Endodermal cell (in vitro differentiated cells): ENCODE results near the gene C6orf120. TPM values are rescaled to one million over a fixed set of nuclear protein-coding genes. Genes with fewer than 3 reads are reported as not detected.
A peak's percentile ranks its signal among the peaks of the same experiment; 100 is the strongest.

ENCODE experiments used
- DNase-seq: peaks from one replicate; pipeline ENCODE4 v3.0.0-alpha.2; 2017
- H3K27ac ChIP-seq: 2 replicates; pipeline ENCODE4 v1.5.1; 2013; ENCODE audit warnings: mild to moderate bottlenecking, low read depth, low read length, moderate library complexity
- H3K27me3 ChIP-seq: 2 replicates; pipeline ENCODE4 v1.6.1; 2013; ENCODE audit warnings: mild to moderate bottlenecking, low read length, moderate library complexity; ENCODE audit not compliant: insufficient read depth, control insufficient read depth, poor library complexity, severe bottlenecking
- H3K36me3 ChIP-seq: 2 replicates; pipeline ENCODE4 v1.7.0; 2013; ENCODE audit warnings: mild to moderate bottlenecking, low read length, moderate library complexity; ENCODE audit not compliant: control insufficient read depth, insufficient read depth
- H3K4me1 ChIP-seq: one replicate; pipeline ENCODE4 v1.7.0; 2013; ENCODE audit warnings: low read length; ENCODE audit not compliant: control insufficient read depth, insufficient read depth
- H3K4me3 ChIP-seq: 2 replicates; pipeline ENCODE4 v1.5.1; 2013; ENCODE audit warnings: mild to moderate bottlenecking, low read length, moderate library complexity
- H3K9ac ChIP-seq: 2 replicates; pipeline ENCODE4 v1.6.1; 2013; ENCODE audit warnings: mild to moderate bottlenecking, low read length, moderate library complexity; ENCODE audit not compliant: poor library complexity, severe bottlenecking; ENCODE audit errors: extremely low read depth
- H3K9me3 ChIP-seq: 2 replicates; pipeline ENCODE4 v1.6.1; 2013; ENCODE audit warnings: mild to moderate bottlenecking, low read length, moderate library complexity; ENCODE audit not compliant: control insufficient read depth
- H3K27ac Mint-ChIP-seq: 2 replicates; pipeline ENCODE4 v1.8.0; 2020; ENCODE audit warnings: mixed read lengths
- H3K27me3 Mint-ChIP-seq: 2 replicates; pipeline ENCODE4 v1.8.0; 2021; ENCODE audit warnings: mild to moderate bottlenecking, mixed read lengths; ENCODE audit not compliant: insufficient read depth
- H3K36me3 Mint-ChIP-seq: 2 replicates; pipeline ENCODE4 v1.8.0; 2020; ENCODE audit warnings: low read depth, mixed read lengths
- H3K4me1 Mint-ChIP-seq: 2 replicates; pipeline ENCODE4 v1.8.0; 2020; ENCODE audit warnings: mixed read lengths
- H3K4me3 Mint-ChIP-seq: 2 replicates; pipeline ENCODE4 v1.8.0; 2020; ENCODE audit warnings: mild to moderate bottlenecking, moderate library complexity, mixed read lengths
- H3K9me3 Mint-ChIP-seq: 2 replicates; pipeline ENCODE4 v1.8.0; 2020; ENCODE audit warnings: mild to moderate bottlenecking, mixed read lengths
- WGBS, 2 experiments: methylation state at CpG; one replicate each; pipeline versions ENCODE4 v1.1.5 to v1.1.7; 2013; ENCODE audit warnings: missing lambda C conversion rate in 2 of 2, mixed read lengths in 1 of 2; ENCODE audit not compliant: insufficient coverage in 1 of 2, insufficient read length in 1 of 2; 5-methylcytosine and 5-hydroxymethylcytosine counted together
- total RNA-seq, 2 donors: library from RNA; stranded (reverse); fragmentation: NEBNext Ultra II Directional in 1 of 2; extraction: Animal tissue kit (Norgen Biotek cat#: 25700) in 1 of 2; gene quantifications; 2 replicates in 1 of 2; 3 replicates in 1 of 2; pipeline ENCODE4 v1.2.1, GENCODE V29; 2021
- TF ChIP-seq, protein P1 (sequence below): fragments of 200-600 bp; sonication (generic); conservative IDR thresholded peaks from 2 replicates; pipeline ENCODE4 v1.5.0; 2021; ENCODE audit warnings: antibody characterized with exemption, mild to moderate bottlenecking

Gene C6orf120
- total RNA-seq, 2 donors from 2014 or later = 24.0 to 29.7 TPM

DNA sequence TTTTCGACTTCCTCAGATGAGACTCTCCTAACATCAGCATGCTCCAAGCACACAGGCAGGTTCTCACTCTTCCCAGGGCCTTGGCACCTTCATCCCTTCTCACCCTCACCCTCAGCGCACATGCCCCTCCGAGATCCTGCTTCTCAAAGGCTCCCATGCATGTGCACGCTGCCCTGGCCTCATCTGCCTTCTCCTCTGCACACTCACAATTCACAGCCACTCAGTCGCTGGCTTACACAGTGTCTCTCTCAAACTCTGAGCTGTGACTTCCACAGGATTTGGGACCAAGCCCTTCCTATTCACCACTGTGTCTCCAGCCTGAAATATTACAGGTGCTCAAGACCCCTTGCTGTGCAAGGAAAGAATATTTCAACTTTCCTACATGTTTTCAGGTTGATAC, 30.4 kb upstream of the C6orf120 start:
- no peaks in the 10 kb centered on the region for H3K27me3 ChIP-seq
- no peaks in the 10 kb centered on the region for H3K27me3 Mint-ChIP-seq
- H3K36me3 ChIP-seq = peaks cover 83% of the 10 kb centered on the region
- DNase-seq = no peak
- no peak overlapping the region for H3K4me3 ChIP-seq
- H3K4me1 Mint-ChIP-seq = peaks cover 9% of the 10 kb centered on the region
- WGBS, 2 experiments = 95 to 100% methylated on average over 3 to 5 of the region's 5 CpGs
- H3K9me3 ChIP-seq = peaks cover 23% of the 10 kb centered on the region
- H3K9me3 Mint-ChIP-seq = peaks cover 2% of the 10 kb centered on the region
- peaks cover 78% of the 10 kb centered on the region for H3K36me3 Mint-ChIP-seq
- no peak overlapping the region for H3K4me3 Mint-ChIP-seq
- TF ChIP-seq, protein P1, sequence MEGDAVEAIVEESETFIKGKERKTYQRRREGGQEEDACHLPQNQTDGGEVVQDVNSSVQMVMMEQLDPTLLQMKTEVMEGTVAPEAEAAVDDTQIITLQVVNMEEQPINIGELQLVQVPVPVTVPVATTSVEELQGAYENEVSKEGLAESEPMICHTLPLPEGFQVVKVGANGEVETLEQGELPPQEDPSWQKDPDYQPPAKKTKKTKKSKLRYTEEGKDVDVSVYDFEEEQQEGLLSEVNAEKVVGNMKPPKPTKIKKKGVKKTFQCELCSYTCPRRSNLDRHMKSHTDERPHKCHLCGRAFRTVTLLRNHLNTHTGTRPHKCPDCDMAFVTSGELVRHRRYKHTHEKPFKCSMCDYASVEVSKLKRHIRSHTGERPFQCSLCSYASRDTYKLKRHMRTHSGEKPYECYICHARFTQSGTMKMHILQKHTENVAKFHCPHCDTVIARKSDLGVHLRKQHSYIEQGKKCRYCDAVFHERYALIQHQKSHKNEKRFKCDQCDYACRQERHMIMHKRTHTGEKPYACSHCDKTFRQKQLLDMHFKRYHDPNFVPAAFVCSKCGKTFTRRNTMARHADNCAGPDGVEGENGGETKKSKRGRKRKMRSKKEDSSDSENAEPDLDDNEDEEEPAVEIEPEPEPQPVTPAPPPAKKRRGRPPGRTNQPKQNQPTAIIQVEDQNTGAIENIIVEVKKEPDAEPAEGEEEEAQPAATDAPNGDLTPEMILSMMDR = no peak
- H3K4me1 ChIP-seq = no peaks in the 10 kb centered on the region
- H3K27ac ChIP-seq = no peak overlapping the region
- H3K27ac Mint-ChIP-seq = no peak overlapping the region
- H3K9ac ChIP-seq = no peak overlapping the region

DNA sequence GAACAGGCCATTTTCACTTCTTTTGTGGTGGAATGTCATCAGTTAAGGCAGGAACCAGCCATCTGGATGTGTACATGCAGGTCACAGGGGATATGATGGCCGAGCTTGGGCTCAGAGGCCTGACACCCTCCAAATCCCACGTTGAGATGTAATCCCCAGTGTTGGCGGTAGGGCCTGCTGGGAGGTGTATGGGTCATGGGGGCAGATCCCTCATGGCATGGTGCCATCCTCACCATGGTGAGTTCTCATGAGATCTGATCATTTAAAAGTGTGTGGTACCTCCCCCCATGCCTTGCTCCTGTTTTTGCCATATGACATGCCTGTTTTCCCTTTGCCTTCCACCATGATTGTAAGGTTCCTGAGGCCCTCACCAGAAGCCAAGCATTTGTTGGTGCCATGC, 26.9 kb upstream of the C6orf120 start:
- peaks cover 86% of the 10 kb centered on the region for H3K36me3 Mint-ChIP-seq

DNA sequence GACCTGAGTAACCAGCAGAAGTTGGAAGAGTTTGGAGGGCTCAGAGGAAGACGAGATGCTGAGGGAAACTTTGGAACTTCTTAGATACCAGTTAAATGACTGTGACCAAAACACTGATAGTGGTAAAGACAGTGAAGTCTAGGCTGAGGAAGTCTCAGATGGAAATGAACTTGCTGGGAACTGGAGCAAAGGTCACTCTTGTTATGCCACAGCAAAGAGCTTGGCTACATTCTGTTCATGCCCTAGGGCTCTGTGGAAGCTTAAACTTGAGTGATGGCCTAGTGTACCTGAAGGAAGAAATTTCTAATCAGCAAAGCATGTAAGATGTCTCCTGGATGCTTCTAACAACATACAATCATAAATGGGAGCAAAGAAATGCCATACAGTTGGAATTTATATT, 24.8 kb upstream of the C6orf120 start:
- Histone ChIP-seq H3K9me3 (peaks cover 76% of the 10 kb centered on the region), H3K4me3 (peak overlapping the region; percentile 67), H3K27me3 (no peaks in the 10 kb centered on the region), H3K4me1 (no peaks in the 10 kb centered on the region), H3K36me3 (peaks cover 91% of the 10 kb centered on the region), H3K27ac (no peak overlapping the region), H3K9ac (no peak overlapping the region)
- Mint-ChIP-seq H3K9me3 (peaks cover 8% of the 10 kb centered on the region), H3K4me3 (no peak overlapping the region), H3K36me3 (peaks cover 87% of the 10 kb centered on the region), H3K27ac (peak overlapping the region; percentile 17), H3K4me1 (peaks cover 24% of the 10 kb centered on the region), H3K27me3 (no peaks in the 10 kb centered on the region)
- DNase-seq = no peak
- whole genome bisulfite sequencing, 2 experiments = 85 to 91% methylated on average over 1 of the region's 1 CpG
- TF ChIP-seq, protein P1 = no peak

More for the DNA sequence above, 26.9 kb upstream of the C6orf120 start:
- Mint-ChIP-seq H3K4me1 (peaks cover 24% of the 10 kb centered on the region), H3K27me3 (no peaks in the 10 kb centered on the region), H3K4me3 (no peak overlapping the region), H3K27ac (no peak overlapping the region), H3K9me3 (peaks cover 2% of the 10 kb centered on the region)
- Histone ChIP-seq H3K9me3 (peaks cover 56% of the 10 kb centered on the region), H3K27me3 (no peaks in the 10 kb centered on the region), H3K9ac (no peak overlapping the region), H3K4me1 (no peaks in the 10 kb centered on the region), H3K27ac (no peak overlapping the region), H3K4me3 (peak overlapping the region; percentile 24), H3K36me3 (peaks cover 91% of the 10 kb centered on the region)
- DNase-seq = peak; percentile 59
- WGBS, 2 experiments = 87 to 100% methylated on average over 1 to 3 of the region's 3 CpGs
- TF ChIP-seq, protein P1 = no peak
